H9 (cell line): ENCODE results near the gene TMEM245. TPM values are rescaled to one million over a fixed set of nuclear protein-coding genes. Genes with fewer than 3 reads are reported as not detected.

Experiments used
- DNase-seq: peaks from one replicate; pipeline ENCODE4 v3.0.0-alpha.2; 2017
- H2AFZ ChIP-seq: one replicate; pipeline ENCODE4 v1.6.1; 2013; ENCODE audit warnings: mild to moderate bottlenecking, low read length, control low read depth, moderate library complexity
- H2AK5ac ChIP-seq: 2 replicates; pipeline ENCODE4 v1.6.1; 2013; ENCODE audit warnings: low read length, control low read depth, mixed read lengths; ENCODE audit not compliant: insufficient read length
- H2BK120ac ChIP-seq: one replicate; pipeline ENCODE4 v1.6.1; 2013; ENCODE audit warnings: low read depth, mild to moderate bottlenecking, low read length, control low read depth, inconsistent platforms; ENCODE audit not compliant: poor library complexity, severe bottlenecking
- H2BK12ac ChIP-seq: 2 replicates; pipeline ENCODE4 v1.6.1; 2013; ENCODE audit warnings: low read length, control low read depth, mixed read lengths, low read depth; ENCODE audit not compliant: insufficient read length
- H2BK15ac ChIP-seq: 2 replicates; pipeline ENCODE4 v1.6.1; 2013; ENCODE audit warnings: low read depth, low read length, control low read depth
- H2BK20ac ChIP-seq: one replicate; pipeline ENCODE4 v1.6.1; 2013; ENCODE audit warnings: low read depth, mild to moderate bottlenecking, low read length, control low read depth, inconsistent platforms; ENCODE audit not compliant: poor library complexity, severe bottlenecking
- H2BK5ac ChIP-seq: 2 replicates; pipeline ENCODE4 v1.6.1; 2013; ENCODE audit warnings: low read length, control low read depth, mixed read lengths; ENCODE audit not compliant: insufficient read length
- H3K14ac ChIP-seq: 2 replicates; pipeline ENCODE4 v1.6.1; 2013; ENCODE audit warnings: low read length, control low read depth; ENCODE audit not compliant: insufficient read depth
- H3K18ac ChIP-seq: 2 replicates; pipeline ENCODE4 v1.6.1; 2013; ENCODE audit warnings: low read depth, mild to moderate bottlenecking, mixed read lengths, low read length, control low read depth; ENCODE audit not compliant: insufficient read length
- H3K23ac ChIP-seq: 2 replicates; pipeline ENCODE4 v1.6.1; 2013; ENCODE audit warnings: low read length, control low read depth, mixed read lengths, low read depth; ENCODE audit not compliant: insufficient read length
- H3K23me2 ChIP-seq: 2 replicates; pipeline ENCODE4 v1.6.1; 2013; ENCODE audit warnings: low read depth, mild to moderate bottlenecking, mixed read lengths, low read length, control low read depth; ENCODE audit not compliant: insufficient read length, poor library complexity, severe bottlenecking
- H3K27ac ChIP-seq: 2 replicates; pipeline ENCODE4 v1.5.1; 2013; ENCODE audit warnings: low read length, control low read depth, mixed read lengths, low read depth; ENCODE audit not compliant: insufficient read length
- H3K27me3 ChIP-seq: 2 replicates; pipeline ENCODE4 v1.6.1; 2013; ENCODE audit warnings: low read length, control low read depth, inconsistent platforms; ENCODE audit not compliant: insufficient read depth
- H3K4ac ChIP-seq: 2 replicates; pipeline ENCODE4 v1.6.1; 2013; ENCODE audit warnings: low read depth, mild to moderate bottlenecking, control low read depth, inconsistent platforms, low read length, moderate library complexity
- H3K4me1 ChIP-seq: 2 replicates; pipeline ENCODE4 v1.6.1; 2013; ENCODE audit warnings: low read length, control low read depth, inconsistent platforms; ENCODE audit not compliant: insufficient read depth
- H3K4me2 ChIP-seq: 2 replicates; pipeline ENCODE4 v1.6.1; 2013; ENCODE audit warnings: low read length, control low read depth, mixed read lengths; ENCODE audit not compliant: insufficient read length, insufficient read depth
- H3K56ac ChIP-seq: 2 replicates; pipeline ENCODE4 v1.6.1; 2013; ENCODE audit warnings: low read depth, mild to moderate bottlenecking, mixed read lengths, low read length, control low read depth; ENCODE audit not compliant: insufficient read length
- H3K79me1 ChIP-seq: 2 replicates; pipeline ENCODE4 v1.6.1; 2013; ENCODE audit warnings: low read depth, mild to moderate bottlenecking, moderate library complexity, low read length, control low read depth, inconsistent platforms; ENCODE audit not compliant: insufficient read depth, poor library complexity, severe bottlenecking
- H3K79me2 ChIP-seq: 2 replicates; pipeline ENCODE4 v1.6.1; 2013; ENCODE audit warnings: low read length, control low read depth, inconsistent platforms; ENCODE audit not compliant: insufficient read depth
- H3K9ac ChIP-seq: 2 replicates; pipeline ENCODE4 v1.6.1; 2013; ENCODE audit warnings: low read length, control low read depth, mixed read lengths; ENCODE audit not compliant: insufficient read length; ENCODE audit errors: extremely low read depth
- H3K9me3 ChIP-seq: one replicate; pipeline ENCODE4 v1.6.1; 2013; ENCODE audit warnings: low read depth, low read length, inconsistent platforms; ENCODE audit not compliant: control insufficient read depth
- H3T11ph ChIP-seq: one replicate; pipeline ENCODE4 v1.6.1; 2013; ENCODE audit warnings: mild to moderate bottlenecking, low read length, control low read depth, inconsistent platforms
- H4K20me1 ChIP-seq: one replicate; pipeline ENCODE4 v1.6.1; 2013; ENCODE audit not compliant: control insufficient read depth, insufficient read length, insufficient read depth
- H4K5ac ChIP-seq: 2 replicates; pipeline ENCODE4 v1.6.1; 2013; ENCODE audit warnings: low read depth, mild to moderate bottlenecking, mixed read lengths, low read length, control low read depth; ENCODE audit not compliant: insufficient read length
- H4K8ac ChIP-seq: replicated peaks from 2 replicates; pipeline ENCODE4 v1.6.1; 2013; ENCODE audit warnings: low read length, control low read depth, mixed read lengths, low read depth; ENCODE audit not compliant: insufficient read length
- H4K91ac ChIP-seq: 2 replicates; pipeline ENCODE4 v1.6.1; 2013; ENCODE audit warnings: low read depth, mild to moderate bottlenecking, moderate library complexity, mixed read lengths, low read length, control low read depth; ENCODE audit not compliant: insufficient read length
- H3K27ac Mint-ChIP-seq, 3 experiments: 2 replicates in 2 of 3; 3 replicates in 1 of 3; pipeline ENCODE4 v1.8.0; 2020 to 2021; ENCODE audit warnings: mixed read lengths in 3 of 3, mild to moderate bottlenecking in 1 of 3, moderate library complexity in 1 of 3
- H3K27me3 Mint-ChIP-seq: 2 replicates; pipeline ENCODE4 v1.8.0; 2021; ENCODE audit warnings: low read depth, mild to moderate bottlenecking, moderate library complexity, mixed read lengths
- H3K36me3 Mint-ChIP-seq, 3 experiments: 2 replicates in 2 of 3; 3 replicates in 1 of 3; pipeline ENCODE4 v1.8.0; 2020 to 2021; ENCODE audit warnings: low read depth in 3 of 3, mixed read lengths in 3 of 3; ENCODE audit not compliant: insufficient read depth in 1 of 3
- H3K4me1 Mint-ChIP-seq, 2 experiments: 2 replicates each; pipeline ENCODE4 v1.8.0; 2020; ENCODE audit warnings: mixed read lengths in 2 of 2
- H3K4me3 Mint-ChIP-seq, 2 experiments: 2 replicates in 1 of 2; 3 replicates in 1 of 2; pipeline ENCODE4 v1.8.0; 2020 to 2021; ENCODE audit warnings: mild to moderate bottlenecking in 2 of 2, mixed read lengths in 2 of 2, moderate library complexity in 1 of 2
- H3K9me3 Mint-ChIP-seq, 2 experiments: 2 replicates in 1 of 2; 3 replicates in 1 of 2; pipeline ENCODE4 v1.8.0; 2020; ENCODE audit warnings: mild to moderate bottlenecking in 2 of 2, mixed read lengths in 2 of 2, moderate library complexity in 1 of 2
- CTCF ChIP-seq: fragments of 200-600 bp; sonication (generic); conservative IDR thresholded peaks from 3 replicates; pipeline ENCODE4 v1.8.0; 2021; ENCODE audit warnings: antibody characterized with exemption, mild to moderate bottlenecking
- total RNA-seq: library from RNA; stranded (reverse); gene quantifications from 2 replicates; pipeline ENCODE4 v1.2.1, GENCODE V29; 2021

Gene TMEM245
- total RNA-seq, 1 experiment from 2014 or later: 37.9 TPM

- H2AFZ ChIP-seq: no peak overlapping the region
- no peaks in the 10 kb centered on the region for H3K79me2 ChIP-seq
- no peak overlapping the region for H2BK120ac ChIP-seq
- H3K36me3 Mint-ChIP-seq: peaks cover 0 to 7% (median 4%) of the 10 kb centered on the region in 3 experiments; a peak in 5 of 7 replicates
- H4K5ac ChIP-seq: no peak overlapping the region
- no peak overlapping the region for H3K27ac Mint-ChIP-seq
- H3K14ac ChIP-seq: no peak overlapping the region
- H2AK5ac ChIP-seq: no peak overlapping the region
- H3K9me3 Mint-ChIP-seq: peaks cover 8 to 11% of the 10 kb centered on the region in 2 experiments
- no peak for DNase-seq
- H3K56ac ChIP-seq: no peak overlapping the region
- no peak for TF ChIP-seq CTCF
- no peak overlapping the region for H3K4me2 ChIP-seq
- no peak overlapping the region for H3K9ac ChIP-seq
- H3K27me3 Mint-ChIP-seq: peaks cover 9% of the 10 kb centered on the region
- H4K91ac ChIP-seq: no peak overlapping the region
- H2BK5ac ChIP-seq: no peak overlapping the region
- no peak overlapping the region for H3K23ac ChIP-seq
- no peaks in the 10 kb centered on the region for H4K20me1 ChIP-seq
- no peaks in the 10 kb centered on the region for H3K4me1 Mint-ChIP-seq
- no peak overlapping the region for H3K4ac ChIP-seq
- H3K23me2 ChIP-seq: peaks cover 2% of the 10 kb centered on the region
- H3K9me3 ChIP-seq: peaks cover 4% of the 10 kb centered on the region
- H2BK20ac ChIP-seq: no peak overlapping the region
- H3K79me1 ChIP-seq: no peaks in the 10 kb centered on the region
- H3K18ac ChIP-seq: no peak overlapping the region
- no peak overlapping the region for H3T11ph ChIP-seq
- no peaks in the 10 kb centered on the region for H3K27me3 ChIP-seq
- H2BK15ac ChIP-seq: no peak overlapping the region
- no peak overlapping the region for H2BK12ac ChIP-seq
- H3K4me3 Mint-ChIP-seq: no peak overlapping the region
- no peak overlapping the region for H4K8ac ChIP-seq
- H3K27ac ChIP-seq: no peak overlapping the region
- no peaks in the 10 kb centered on the region for H3K4me1 ChIP-seq
Observed at GRCh38 chr9:109158651-109159050, 38.9 kb upstream of the TMEM245 start.
